Peyer's patch (tissue), 4 donors: ENCODE results near the gene PTGER3. TPM values are rescaled to one million over a fixed set of nuclear protein-coding genes. Genes with fewer than 3 reads are reported as not detected.

ENCODE experiments used
- DNase-seq, 3 donors: peaks; one replicate each; pipeline ENCODE4 v3.0.0-alpha.2; 2017 to 2019
- H3K27ac ChIP-seq, 4 donors: fragments of 200-600 bp; sonication (generic); one replicate each; pipeline ENCODE4 v1.5.1; 2016 to 2019
- H3K27me3 ChIP-seq, 2 donors: fragments of 200-600 bp; sonication (generic); one replicate each; pipeline ENCODE4 v1.5.1; 2019
- H3K36me3 ChIP-seq, 3 donors: fragments of 200-600 bp; sonication (generic); one replicate each; pipeline ENCODE4 v1.5.1; 2016 to 2019
- H3K4me1 ChIP-seq, 4 donors: fragments of 200-600 bp; sonication (generic); one replicate each; pipeline ENCODE4 v1.5.1; 2016 to 2019
- H3K4me3 ChIP-seq, 4 donors: fragments of 200-600 bp; sonication (generic); 1 replicate in 3 of 4; 2 replicates in 1 of 4; pipeline ENCODE4 v1.5.1; 2016 to 2019; ENCODE audit warnings: mild to moderate bottlenecking in 1 of 4
- H3K9me3 ChIP-seq, 4 donors: fragments of 200-600 bp; sonication (generic); one replicate each; pipeline ENCODE4 v1.5.1; 2016 to 2019; ENCODE audit warnings: mild to moderate bottlenecking in 1 of 4
- POLR2A ChIP-seq, 2 donors: fragments of 450-650 bp; IDR thresholded peaks; one replicate each; pipeline ENCODE4 v1.5.1; 2017; ENCODE audit warnings: antibody characterized with exemption in 2 of 2, mild to moderate bottlenecking in 2 of 2, moderate library complexity in 2 of 2
- total RNA-seq, 4 donors: library from RNA; depleted of rRNA; stranded (reverse); fragments of >200 nt; gene quantifications; one replicate each; pipeline ENCODE4 v1.1.0, GENCODE V29; 2016
- TF ChIP-seq, protein P1 (sequence below), 6 experiments: fragments of 450-650 bp in 4 of 6; fragments of 200-600 bp in 2 of 6; sonication (generic) in 1 of 6; IDR thresholded peaks; one replicate each; pipeline ENCODE4 v1.5.1; 2017 to 2019; ENCODE audit warnings: antibody characterized with exemption in 6 of 6, mild to moderate bottlenecking in 3 of 6, moderate library complexity in 1 of 6

PTGER3 gene
- total RNA-seq, 4 donors from 2014 or later = 1.4 to 9.1 (median 2.5) TPM

DNA sequence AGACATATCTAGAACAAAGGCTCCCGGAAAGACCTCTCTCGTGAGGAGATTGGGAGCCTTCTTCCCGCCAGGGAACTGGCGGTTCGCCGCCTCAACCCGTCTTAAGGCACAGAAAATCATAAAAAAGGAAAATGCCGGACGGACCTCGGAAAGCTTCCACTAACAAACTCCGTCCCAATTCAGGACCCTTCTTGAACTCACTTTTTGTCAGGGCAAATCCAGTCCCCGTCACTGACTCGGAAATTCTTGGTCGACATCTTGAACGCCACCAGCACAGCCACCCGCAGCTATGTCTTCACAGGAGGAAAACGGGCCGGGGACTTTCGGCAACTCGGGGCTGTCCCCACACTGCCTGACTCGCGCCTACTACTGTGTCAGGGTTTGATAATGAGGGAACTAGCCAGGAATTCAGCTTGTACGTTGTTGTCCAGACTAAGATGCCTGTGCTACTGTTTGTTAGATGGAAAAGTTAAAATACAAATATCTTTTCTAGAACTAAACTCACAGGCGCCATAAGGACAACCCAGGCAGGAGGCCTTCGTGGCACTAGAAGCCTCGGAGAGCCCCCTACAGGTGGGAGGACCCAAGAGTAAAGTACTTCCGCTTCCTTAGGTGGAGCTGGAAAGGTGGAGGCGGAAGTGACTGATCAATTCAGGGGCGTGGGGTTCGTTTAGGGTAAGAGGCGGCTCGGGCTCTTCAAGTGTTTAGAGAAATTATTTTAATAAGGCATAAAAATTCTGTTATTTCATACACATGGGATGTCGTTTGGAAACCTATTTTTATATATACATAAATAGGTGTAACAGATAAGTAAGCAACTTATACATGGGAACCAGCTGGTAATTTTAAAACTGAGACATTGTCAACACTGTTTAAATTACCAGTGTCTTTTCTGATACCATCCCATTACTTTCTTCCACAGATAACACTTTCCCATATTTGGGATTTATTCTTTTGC lies 33.4 kb upstream of the PTGER3 start, which contains the start of gene ZRANB2:
Gene ZRANB2, minus strand, starts transcription at position 297 of the 958 bp plus-strand sequence. Its CDS starts 40 bp downstream, at position 257.
- Histone ChIP-seq H3K9me3 (no peaks in the 10 kb centered on the region), H3K4me3 (peak within 1 kb of the TSS; percentile 69 to 80 (median 77)), H3K4me1 (peaks cover 0 to 14% (median 5%) of the 10 kb centered on the region in 4 donors), H3K27ac (peak within 1 kb of the TSS; percentile 82 to 85 (median 84)), H3K36me3 (peaks cover 0 to 22% (median 0%) of the 10 kb centered on the region in 3 donors), H3K27me3 (no peaks in the 10 kb centered on the region)
- peak; percentile 56 to 86 for TF ChIP-seq POLR2A (IDR thresholded peaks at IDR 0.05)
- TF ChIP-seq, protein P1, sequence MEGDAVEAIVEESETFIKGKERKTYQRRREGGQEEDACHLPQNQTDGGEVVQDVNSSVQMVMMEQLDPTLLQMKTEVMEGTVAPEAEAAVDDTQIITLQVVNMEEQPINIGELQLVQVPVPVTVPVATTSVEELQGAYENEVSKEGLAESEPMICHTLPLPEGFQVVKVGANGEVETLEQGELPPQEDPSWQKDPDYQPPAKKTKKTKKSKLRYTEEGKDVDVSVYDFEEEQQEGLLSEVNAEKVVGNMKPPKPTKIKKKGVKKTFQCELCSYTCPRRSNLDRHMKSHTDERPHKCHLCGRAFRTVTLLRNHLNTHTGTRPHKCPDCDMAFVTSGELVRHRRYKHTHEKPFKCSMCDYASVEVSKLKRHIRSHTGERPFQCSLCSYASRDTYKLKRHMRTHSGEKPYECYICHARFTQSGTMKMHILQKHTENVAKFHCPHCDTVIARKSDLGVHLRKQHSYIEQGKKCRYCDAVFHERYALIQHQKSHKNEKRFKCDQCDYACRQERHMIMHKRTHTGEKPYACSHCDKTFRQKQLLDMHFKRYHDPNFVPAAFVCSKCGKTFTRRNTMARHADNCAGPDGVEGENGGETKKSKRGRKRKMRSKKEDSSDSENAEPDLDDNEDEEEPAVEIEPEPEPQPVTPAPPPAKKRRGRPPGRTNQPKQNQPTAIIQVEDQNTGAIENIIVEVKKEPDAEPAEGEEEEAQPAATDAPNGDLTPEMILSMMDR (IDR thresholded peaks at IDR 0.05) = peak in 5 of 6 experiments; percentile 27 to 76 (median 67)
- DNase-seq = peak; percentile 84 to 96 (median 87)

DNA sequence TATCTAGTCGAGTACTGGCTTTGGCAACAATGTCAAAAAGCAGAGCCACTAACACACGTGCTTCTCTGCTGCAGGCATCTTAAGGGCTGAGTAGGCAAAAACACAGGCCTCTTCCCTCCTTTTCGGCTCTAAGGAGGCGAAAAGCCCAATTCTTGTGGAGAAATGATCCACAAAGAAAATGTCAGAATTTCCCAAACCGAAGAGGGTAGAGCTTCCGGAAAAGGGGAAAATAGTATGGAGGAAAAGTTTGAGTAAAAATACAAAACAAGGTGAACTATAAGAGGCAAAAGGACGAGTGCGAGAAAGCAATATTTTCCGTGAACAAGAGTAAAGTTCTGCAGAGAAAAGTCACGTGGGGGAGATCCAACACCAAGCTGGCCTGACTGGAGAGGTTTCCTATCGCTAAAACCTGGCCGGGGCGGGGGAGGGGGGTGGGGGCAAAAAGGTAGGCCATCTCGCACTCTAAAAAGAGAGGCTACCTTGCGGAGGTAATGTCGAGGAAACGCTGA lies 32.7 kb upstream of the PTGER3 start:
- Histone ChIP-seq H3K27me3 (no peaks in the 10 kb centered on the region), H3K4me1 (peaks cover 0 to 14% (median 5%) of the 10 kb centered on the region in 4 donors), H3K36me3 (peaks cover 0 to 30% (median 0%) of the 10 kb centered on the region in 3 donors), H3K27ac (peak overlapping the region; percentile 82 to 85 (median 84)), H3K9me3 (no peaks in the 10 kb centered on the region), H3K4me3 (peak overlapping the region; percentile 69 to 80 (median 77))
- no peak for TF ChIP-seq POLR2A (IDR thresholded peaks at IDR 0.05)
- TF ChIP-seq, protein P1 (IDR thresholded peaks at IDR 0.05) = no peak
- DNase-seq = no peak

DNA sequence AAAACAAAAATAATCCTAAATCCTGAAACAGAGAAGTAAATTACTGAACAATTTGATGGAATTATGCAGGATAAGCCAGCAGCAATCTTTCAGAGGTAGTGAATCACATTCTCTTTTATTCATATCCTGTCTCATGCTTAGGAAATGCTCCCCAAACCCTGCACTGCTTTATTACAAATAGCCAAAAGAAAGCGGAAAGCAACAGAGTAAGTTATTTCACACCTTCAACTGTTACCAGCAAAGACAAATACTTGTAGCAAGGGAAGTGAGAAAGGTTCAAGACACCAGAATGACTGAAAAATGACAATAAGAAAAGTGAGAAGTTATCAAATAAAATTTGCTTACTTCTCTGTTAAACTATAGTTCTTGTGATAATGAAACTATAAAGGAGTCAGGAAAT lies 27.1 kb upstream of the PTGER3 start:
- no peak for TF ChIP-seq POLR2A (IDR thresholded peaks at IDR 0.05)
- TF ChIP-seq, protein P1 (IDR thresholded peaks at IDR 0.05) = no peak
- no peak for DNase-seq
- Histone ChIP-seq H3K4me1 (peaks cover 0 to 11% (median 4%) of the 10 kb centered on the region in 4 donors), H3K9me3 (no peaks in the 10 kb centered on the region), H3K27ac (no peak overlapping the region), H3K27me3 (no peaks in the 10 kb centered on the region), H3K36me3 (peaks cover 0 to 74% (median 0%) of the 10 kb centered on the region in 3 donors), H3K4me3 (no peak overlapping the region)

DNA sequence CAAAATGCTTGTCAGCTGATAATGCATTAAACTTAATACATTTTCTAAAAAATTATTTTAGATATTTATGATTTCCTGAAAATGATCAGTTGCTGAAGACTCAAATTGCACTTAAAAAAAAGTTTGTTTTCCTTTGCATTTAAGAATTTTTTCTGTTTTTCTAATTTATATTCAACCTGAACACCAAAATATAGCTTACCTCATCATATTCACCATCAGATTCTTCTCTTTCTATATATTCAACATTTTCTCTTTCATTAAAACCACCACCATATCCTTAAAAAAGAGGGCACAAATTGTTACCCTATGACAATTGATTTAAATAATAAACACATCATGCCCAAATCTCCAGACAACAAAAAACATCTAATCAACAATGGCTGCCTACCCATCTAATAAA lies 24.7 kb upstream of the PTGER3 start:
- peaks cover 0 to 88% (median 0%) of the 10 kb centered on the region in 3 donors for H3K36me3 ChIP-seq
- no peak overlapping the region for H3K4me3 ChIP-seq
- TF ChIP-seq, protein P1 (IDR thresholded peaks at IDR 0.05) = no peak
- TF ChIP-seq POLR2A (IDR thresholded peaks at IDR 0.05) = no peak
- no peak overlapping the region for H3K27ac ChIP-seq
- no peaks in the 10 kb centered on the region for H3K9me3 ChIP-seq
- H3K27me3 ChIP-seq = no peaks in the 10 kb centered on the region
- no peaks in the 10 kb centered on the region for H3K4me1 ChIP-seq
- no peak for DNase-seq

DNA sequence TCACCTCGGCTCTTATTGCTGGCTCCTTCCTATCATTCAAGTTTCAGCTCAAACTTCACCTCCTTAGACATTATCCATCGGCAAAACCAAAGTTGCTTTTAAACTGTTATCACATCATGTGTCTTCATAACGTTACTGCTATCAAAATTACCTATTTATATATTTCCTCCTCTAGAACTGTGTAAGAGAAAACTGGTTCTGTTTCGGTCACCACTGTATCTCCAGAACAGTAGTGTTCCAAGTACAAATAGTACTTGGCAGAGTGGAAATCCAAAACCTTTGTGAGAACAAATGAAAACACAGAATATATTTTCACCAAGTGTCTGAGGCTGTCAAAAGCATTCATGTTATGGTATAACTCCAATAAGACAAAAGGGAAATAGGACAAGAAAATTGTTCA lies 24.1 kb upstream of the PTGER3 start:
- Histone ChIP-seq H3K9me3 (no peaks in the 10 kb centered on the region), H3K4me3 (no peak overlapping the region), H3K36me3 (peaks cover 0 to 88% (median 0%) of the 10 kb centered on the region in 3 donors), H3K27ac (no peak overlapping the region), H3K4me1 (no peaks in the 10 kb centered on the region), H3K27me3 (no peaks in the 10 kb centered on the region)
- TF ChIP-seq, protein P1 (IDR thresholded peaks at IDR 0.05) = no peak
- no peak for TF ChIP-seq POLR2A (IDR thresholded peaks at IDR 0.05)
- DNase-seq = no peak
